SK-N-MC (cell line): ENCODE data around the gene RSRC2.

Experiments
- EZH2 ChIP-seq: fragments of 200-600 bp; sonication (generic); IDR thresholded peaks from one replicate; pipeline ENCODE4 v1.6.1; 2017; ENCODE audit warnings: antibody characterized with exemption
- FOXP2 ChIP-seq: optimal IDR thresholded peaks from 2 replicates; pipeline ENCODE3; 2011; ENCODE audit warnings: mild to moderate bottlenecking, moderate library complexity; ENCODE audit not compliant: insufficient read depth; ENCODE audit errors: extremely low read length, control extremely low read depth
- POLR2AphosphoS5 ChIP-seq: IDR thresholded peaks from 2 replicates; pipeline ENCODE4 v1.6.1; 2012; ENCODE audit warnings: mild to moderate bottlenecking, low read depth, low read length, borderline replicate concordance

- TF ChIP-seq EZH2 (no peak), POLR2AphosphoS5 (no peak), FOXP2 (no peak)
Measured at GRCh38 chr12:122545855-122546254, 19.1 kb upstream of the RSRC2 start.
